NCI-H2196 treated with DMSO at 0.1 percent for 48 hours (cell line): ENCODE results near the gene ALDH9A1.
"Not testable (repeated sequence)": the region's sequence is repeated elsewhere in the genome, so short reads cannot be mapped to it uniquely, and the experiment has no call there.

Experiments
- DNase-seq: peaks from one replicate; lab custom pipeline; 2025; ENCODE audit not compliant: unreplicated experiment; lab: John Stamatoyannopoulos, UW

ALDH9A1 gene

DNA sequence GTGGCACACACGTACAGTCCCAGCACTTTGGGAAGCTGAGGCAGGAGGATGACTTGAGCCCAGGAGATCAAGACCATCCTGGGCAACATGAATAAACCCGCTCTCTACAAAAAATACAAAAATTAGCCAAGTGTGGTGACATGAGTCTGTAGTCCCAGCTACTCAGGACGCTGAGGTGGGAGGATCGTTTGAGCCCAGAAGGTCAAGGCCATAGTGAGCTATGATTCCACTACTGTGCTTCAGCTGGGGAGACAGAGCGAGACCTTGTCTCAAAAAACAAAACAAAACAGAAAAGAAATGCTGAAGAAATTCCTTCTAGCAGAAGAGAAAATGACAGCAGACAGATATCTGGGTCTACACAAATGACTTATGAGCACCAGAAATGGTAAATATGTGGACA is 10.3 kb downstream of the ALDH9A1 start:
- DNase-seq = no peak

DNA sequence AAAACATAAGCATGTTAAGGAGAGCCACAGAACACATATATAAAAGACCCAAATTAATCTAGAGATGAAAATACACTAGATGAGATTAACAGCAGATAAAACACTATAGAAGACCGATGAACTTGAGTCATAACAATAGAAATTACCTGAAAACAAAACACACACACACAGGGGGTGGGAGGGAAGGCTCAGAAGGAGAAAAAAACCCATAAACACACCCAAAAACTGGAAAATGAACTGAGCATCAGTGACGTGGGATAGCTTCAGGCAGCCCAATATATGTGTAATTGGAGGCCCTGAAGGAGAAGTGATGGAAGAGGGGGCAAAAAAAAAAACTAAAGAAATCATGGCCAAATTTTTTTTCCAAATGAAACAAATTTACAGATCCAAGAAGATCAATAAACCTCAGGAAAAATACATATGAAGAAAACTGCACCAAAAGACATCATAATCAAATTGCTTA is 11.4 kb downstream of the ALDH9A1 start:
- DNase-seq = no peak

DNA sequence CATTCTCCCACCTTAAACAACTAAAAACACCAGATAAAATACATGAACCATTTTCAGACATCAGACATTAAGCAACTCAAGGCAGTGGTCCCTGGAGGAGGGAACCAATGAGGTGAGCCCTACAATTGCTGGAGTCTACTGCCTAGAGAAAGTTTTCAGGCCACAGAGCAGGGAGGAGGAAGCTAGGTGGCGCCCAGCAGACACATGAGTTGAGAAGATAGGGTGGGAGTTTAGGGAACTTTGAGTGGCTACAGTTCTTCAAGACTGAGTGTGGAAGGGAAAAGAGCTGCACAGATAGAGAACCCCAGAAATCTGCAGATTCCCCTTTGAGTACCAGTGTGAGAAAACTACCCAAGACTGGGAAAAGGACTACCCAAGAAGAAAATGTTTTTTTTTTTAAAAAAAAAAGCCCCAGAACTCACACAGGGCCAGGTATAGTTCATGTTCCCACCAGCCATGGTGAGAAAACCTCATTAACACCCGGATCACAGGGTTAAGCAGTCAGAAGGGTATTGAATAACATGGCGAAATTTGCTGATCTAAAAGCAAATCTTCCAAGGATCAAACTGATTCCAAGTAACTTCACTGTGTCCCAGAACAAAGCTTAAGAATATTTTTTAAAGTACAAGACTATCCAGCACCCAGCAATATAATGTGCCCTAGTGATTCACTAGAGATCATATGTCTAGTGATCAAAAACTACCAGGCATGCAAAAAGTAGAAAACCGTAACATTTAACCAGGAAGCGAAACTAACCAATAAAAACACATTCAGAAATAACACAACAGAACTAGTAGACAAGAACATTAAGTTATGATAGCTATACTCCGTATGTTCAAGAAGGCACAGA is 12.0 kb downstream of the ALDH9A1 start:
- no peak for DNase-seq

DNA sequence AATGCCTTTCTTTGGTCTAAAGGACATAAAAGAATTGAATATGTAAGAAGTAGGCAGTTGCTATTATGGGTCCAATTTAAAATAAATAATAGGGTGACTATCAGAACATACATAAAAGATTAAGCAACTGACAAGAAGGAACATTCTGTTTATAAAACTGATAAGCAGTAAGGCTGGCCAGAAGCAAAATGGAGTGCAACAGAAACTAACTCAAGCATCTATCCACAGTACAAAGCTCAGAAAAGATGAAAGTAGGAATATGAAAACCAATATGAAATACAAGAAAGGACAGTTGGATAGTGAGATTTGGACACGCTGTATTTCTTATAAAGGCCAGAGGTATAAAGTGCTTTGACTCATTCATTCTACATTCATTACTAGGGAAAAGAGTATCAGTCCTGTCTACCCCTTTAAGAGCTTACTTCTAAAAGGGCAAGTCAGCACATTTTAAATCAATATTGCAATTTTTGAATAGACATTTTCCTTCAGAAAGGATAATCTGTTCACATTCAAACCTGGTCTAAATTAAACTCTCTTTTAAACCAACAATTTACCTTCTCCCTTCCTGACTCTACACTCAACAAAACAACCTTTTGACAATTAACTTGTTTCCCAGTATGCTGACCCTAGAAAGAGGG is 14.4 kb downstream of the ALDH9A1 start:
- DNase-seq = no peak

DNA sequence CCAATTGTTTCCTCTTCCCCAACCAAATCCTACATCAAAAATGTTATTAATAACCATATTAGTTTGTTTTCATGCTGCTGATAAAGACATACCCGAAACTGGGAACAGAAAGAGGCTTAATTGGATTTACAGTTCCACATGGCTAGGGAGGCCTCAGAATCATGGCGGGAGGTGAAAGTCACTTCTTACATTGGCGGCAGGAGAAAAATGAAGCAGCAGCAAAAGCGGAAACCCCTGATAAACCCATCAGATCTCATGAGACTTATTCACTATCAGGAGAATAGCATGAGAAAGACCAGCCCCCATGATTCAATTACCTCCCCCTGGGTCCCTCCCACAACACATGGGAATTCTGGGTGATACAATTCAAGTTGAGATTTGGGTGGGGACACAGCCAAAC is 17.6 kb downstream of the ALDH9A1 start:
- DNase-seq = not testable (repeated sequence)

DNA sequence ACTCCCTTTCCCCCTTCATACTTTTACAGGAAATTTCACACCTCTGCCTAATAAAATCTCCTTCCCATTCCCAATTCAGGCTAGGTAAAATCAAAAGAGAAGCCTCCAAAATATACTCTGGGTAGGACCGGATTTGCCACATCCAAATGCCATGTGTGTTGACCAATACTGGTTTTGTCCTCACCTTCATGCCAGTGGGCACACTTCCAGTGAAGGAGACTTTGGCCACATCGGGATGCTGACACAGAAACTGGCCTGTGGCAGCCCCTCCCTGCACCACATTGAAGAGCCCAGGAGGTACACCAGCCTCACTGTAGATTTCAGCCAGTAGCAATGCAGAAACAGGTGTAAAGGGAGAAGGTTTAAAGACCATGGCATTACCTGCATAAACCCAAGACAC is 18.1 kb downstream of the ALDH9A1 start:
- no peak for DNase-seq

DNA sequence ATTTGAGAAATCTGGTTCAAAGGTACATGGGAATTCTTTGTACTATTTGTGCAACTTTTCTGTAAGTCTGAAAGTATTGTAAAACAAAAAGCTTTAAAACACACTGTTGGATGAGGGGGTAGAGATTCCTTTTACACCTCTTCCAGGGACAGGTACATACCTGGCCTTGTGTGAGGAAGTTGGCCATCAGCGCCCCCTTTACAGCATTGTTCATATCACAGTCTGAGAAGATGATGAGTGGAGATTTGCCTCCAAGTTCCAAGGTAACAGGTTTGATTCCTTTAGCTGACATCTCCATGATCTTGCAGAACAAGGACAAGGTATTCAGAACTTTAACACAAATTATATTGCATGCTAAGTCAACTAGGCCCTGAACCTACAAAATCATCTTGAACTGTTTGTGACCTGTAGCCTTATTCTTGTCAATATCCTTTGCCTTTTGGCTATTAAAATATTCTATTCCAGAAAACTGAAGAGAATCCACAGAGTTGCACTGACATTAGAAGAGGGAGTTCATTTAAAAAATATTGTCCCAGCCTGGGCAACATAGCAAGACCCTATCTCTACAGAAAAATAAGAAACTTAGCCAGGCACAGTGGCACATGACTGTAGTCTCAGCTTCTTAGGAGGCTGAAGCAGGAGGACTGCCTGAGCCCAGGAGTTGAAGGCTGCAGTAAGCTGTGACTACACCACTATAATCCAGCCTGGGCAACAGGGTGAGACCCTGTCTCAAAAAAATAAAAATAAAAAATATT is 18.9 kb downstream of the ALDH9A1 start:
- no peak for DNase-seq

DNA sequence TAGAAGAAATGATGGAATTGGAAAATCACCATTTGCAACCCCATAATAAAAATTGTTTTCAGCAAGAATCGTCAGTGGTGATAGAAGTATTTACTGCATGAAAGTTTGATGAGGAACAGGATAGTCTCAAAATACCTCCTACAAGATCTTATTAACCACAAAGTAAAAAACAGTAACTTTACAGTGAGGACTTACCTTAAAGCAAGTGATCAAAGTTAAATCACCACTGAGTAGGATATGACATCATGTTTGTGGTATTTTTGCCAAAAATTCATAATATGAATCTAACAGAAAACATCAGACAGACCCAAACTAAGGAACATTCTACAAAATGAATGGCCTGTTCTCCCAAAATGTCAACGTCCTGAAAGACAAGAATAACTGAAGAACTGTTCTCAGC is 19.9 kb downstream of the ALDH9A1 start:
- DNase-seq = no peak

DNA sequence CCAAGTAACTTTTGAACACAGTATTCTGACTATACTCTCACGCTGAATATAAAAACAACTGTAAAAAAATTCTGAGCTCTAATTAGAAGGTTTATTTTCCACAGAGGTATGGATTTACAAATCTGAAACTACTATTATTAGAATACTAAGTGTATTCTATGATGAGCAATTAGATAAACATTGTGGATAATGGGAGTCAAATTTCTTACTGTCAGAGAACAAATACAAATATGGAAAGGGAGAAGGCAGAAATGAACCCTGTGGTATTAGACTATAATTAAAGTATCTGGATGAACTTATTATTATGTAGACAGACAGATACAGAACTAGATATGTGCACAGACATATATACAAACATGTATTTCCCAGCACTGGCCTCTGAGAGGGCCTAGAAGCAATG is 22.6 kb downstream of the ALDH9A1 start:
- no peak for DNase-seq

DNA sequence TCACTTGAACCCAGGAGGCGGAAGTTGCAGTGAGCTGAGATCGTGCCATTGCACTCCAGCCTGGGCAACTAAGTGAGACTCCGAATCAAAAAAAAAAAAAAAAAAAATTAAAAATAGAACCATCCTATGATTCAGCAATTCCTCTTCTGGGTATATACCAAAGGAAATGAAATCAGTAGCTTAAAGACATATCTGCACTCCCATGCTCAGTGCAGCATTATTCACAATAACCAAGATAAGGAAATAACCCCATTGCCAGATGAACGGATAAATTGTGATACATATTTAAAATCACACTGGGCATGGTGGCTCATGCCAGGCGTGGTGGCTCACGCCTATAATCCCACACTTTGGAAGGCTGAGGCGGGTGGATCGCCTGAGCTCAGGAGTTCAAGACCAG is 23.8 kb downstream of the ALDH9A1 start:
- DNase-seq = no peak

DNA sequence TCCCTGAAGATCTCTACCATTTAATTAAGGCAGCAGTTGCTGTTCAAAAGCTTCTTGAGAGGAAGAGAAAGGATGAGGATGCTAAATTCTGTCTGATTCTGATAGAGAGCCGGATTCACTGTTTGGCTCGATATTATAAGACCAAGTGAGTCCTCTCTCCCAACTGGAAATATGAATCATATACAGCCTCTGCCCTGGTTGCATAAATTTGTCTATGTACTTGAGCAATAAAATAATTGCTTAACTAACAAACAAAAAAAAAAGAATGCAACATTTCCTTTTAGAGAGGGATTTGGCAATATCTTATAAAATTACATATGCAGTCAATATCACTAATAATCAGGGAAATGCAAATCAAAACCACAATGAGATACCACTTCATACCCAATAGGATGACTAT is 26.8 kb downstream of the ALDH9A1 start:
- DNase-seq = no peak

DNA sequence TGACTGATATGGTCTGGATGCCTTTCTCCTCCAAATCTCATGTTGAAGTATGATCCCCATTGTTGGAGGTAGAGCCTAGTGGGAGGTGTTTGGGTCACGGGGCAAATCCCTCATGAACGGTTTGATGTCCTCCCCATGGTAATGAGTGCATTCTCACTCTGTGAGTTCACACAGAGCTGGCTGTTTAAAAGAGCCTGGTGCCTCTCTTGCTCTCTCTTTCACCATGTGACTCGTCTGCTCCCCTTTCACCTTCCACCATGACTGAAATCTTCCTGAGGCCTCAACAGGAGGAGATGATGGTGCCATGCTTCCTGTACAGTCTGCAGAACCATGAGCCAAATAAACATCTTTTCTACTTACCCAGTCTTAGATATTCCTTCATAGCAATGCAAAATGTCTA is 30.2 kb downstream of the ALDH9A1 start:
- DNase-seq = no peak

DNA sequence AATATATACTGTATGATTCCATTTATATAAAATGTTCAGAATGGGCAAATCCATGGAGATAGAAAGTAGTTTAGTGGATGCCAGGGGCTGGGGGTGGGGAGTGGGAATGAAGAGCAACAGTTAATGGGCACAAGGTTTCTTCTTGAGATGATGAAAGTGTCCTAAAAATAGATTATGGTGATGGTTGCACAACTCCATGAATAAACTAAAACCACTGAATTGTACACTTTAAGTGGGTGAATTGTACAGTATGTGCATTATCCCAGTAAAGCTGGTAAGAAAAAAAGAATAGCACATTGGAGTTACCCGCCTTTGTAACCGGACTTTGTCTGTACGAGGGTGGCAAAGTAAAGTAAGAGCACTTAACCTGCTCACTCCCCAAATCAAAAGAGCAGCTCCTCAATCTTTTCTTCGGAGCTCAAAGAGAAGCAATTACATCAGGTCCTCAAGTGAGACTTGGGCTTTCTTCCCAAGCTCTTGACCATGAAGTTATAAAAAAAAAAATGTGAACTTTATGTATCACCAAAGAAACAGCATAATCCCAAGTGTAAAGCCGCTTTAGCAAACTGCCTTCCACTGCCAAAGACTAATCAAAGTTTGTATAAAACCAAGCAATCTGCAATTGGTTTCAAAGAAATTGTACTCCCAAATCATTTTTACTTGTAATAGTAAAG is 32.1 kb downstream of the ALDH9A1 start:
- DNase-seq = no peak

DNA sequence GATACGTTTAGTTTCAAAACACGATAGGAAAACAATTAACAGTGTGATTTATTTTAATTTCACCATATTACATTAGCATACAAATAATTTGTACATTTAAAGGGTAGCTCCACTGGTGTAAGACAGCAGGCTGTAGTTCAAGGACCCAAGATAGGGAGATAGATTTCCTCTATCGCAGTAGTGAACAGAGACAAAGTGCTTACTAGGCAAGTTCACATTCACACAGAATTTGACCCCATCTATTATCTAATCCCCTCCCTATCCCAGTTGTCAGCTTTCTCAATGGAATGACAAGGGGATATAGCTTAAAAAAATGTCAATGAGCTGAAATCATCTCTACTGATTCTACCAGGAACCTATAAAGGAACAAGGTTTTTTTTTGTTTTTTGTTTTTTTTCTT is 36.2 kb downstream of the ALDH9A1 start:
- DNase-seq = no peak

DNA sequence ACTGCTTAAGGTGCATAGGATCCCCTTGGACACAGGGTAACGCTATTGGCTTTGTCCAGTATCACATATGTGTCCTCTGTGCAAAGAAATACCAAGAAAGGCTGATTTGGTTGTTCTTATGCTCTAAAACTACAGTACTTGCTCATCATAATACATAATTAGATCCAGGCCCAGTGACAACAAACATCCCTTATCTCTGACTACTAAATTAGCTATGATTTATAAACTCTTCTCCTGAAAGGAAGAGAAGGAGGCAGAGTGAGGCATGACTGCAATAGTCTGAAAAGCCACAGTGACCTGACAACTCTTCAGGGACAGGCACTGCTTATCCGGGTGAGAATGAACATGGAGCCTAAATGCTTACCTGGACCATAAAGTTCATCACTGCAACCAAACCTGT is 36.7 kb downstream of the ALDH9A1 start:
- no peak for DNase-seq

DNA sequence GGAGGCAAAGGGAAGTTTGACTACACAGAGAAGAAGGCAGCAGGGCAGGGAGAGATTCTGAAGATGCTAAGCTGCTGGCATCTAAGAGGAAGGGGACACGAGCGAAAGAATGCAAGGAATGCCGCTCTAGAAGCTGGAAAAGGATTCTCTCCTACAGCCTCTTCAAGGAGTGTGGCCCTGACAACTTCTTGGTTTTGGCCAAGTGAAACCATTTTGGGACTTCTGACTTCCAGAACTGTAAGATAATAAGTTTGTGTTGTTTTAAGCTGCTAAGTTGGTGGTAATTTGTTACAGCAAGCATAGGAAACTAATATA is 38.8 kb downstream of the ALDH9A1 start:
- DNase-seq = no peak

DNA sequence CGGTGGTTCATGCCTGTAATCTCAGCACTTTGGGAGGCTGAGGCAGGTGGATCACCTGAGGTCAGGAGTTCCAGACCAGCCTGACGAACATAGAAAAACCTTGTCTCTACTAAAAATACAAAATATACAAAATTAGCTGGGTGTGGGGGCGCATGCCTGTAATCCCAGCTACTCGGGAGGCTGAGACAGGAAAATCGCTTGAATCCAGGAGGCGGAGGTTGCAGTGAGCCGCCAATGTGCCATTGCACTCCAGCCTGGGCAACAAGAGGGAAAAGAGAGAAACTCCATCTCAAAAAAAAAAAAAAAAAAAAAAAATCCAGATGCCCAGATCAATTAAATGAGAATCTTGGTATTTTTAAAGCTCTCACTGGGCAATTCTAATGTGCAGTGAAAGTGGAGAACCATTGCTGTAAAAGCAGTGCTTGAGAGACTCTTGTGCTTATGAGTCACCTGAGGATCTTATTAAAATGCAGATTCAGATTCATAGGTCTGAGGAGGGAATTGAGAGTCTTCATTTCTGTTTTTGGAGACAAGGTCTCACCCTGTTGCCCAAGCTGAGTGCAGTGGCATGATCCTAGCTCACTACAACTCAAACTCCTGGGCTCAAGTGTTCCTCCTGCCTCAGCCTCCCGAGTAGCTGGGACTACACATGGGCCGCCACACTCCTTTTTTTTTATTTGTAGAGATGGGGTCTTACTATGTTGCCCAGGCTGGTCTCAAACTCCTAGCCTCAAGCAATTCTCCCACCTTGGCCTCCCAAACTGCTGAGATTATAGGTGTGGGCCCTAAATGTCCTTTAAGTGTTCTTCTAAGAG is 39.4 kb downstream of the ALDH9A1 start:
- not testable (repeated sequence) for DNase-seq

DNA sequence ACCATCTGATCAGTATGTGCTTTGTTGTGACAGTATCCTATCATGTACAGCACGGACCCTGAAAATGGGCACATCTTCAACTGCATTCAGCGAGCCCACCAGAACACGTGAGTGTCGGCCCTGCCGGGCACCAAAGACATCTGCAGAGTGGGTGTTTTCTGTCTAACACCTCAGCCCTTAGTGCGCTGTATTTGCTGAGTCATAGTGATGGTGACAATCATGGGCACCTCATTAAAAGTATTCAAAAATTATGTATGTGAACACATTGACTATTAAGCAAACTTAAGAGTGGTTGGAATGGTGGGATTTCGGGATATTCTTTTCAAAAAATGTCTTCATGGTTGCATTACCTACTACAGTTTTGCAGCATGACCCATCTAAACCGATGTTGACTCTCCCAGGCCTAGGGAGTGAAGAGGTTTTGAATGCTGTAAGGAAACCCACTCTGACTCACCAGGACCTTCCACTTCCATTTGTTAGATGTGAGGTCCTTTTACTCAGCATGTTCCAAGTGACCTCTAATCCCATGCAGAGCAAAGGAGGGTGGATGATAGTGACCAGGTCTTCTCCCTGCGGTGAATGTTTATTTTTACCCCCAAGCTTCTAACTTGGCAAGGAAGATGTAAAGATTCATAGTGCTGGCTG is 47.3 kb downstream of the ALDH9A1 start:
- DNase-seq = no peak

DNA sequence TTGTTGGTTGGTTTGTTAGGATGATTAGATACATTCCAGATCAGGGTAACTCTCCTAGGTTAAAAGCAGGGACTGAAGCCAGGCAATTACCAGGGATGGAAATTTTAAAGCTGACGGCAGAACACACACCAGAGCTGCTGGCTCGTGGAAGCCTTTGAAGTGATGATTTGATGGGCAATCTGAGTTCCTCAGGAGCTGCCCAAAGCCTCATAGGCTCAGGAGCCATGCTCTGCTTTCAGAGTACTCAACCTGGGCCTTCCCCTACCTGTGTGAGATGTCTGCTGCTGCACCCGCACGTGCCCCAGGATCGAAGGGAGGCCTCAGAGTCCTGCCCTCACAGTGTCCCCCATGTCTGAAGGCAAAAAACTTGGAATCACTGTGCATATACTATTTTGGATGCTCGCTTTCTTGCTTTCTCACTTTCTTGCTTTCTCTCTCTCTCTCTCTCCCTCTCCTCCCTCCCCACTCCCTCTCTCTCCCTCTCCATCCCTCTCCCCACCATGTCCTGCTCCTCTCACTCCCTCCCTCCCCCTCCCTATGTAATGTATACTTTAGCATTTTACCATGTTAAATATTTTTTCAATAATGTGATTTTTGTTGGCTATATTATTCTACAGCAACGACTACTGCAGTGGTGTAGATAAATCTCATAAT is 49.3 kb downstream of the ALDH9A1 start:
- no peak for DNase-seq

DNA sequence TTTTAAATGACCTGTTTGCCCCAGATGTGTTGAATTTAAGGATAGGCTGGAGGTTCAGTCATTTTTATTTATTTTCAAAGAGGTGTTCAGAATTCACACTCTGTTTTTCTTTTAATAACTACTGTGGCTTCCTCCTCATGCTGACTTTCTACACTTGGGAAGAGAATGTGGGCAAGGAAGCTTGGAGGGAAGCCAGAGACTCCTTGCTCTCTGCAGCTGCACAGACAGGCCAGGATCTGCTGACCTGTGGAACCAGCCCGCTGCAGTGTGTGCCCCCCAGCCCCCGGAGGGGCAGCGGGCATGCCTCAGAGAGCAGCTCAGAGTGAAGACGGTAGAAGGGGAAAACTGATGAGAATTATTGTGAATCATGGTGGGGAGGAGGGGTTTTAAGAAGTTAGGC is 50.4 kb downstream of the ALDH9A1 start:
- DNase-seq = no peak
